Measurements from ENCODE around the gene TMIGD1. TPM values are rescaled to one million over a fixed set of nuclear protein-coding genes. Genes with fewer than 3 reads are reported as not detected.

The TMIGD1 gene
- total and polyA plus RNA-seq, 2 experiments from 2014 or later = not detected

GRCh38 chr17:30339086-30339485 is 5.2 kb upstream of the TMIGD1 start:
- Mint-ChIP-seq H3K36me3 (ENCODE audit: low read depth) (no peaks in the 10 kb centered on the region), H3K27ac (no peak overlapping the region), H3K4me3 (no peak overlapping the region), H3K4me1 (peaks cover 13% of the 10 kb centered on the region), H3K27me3 (ENCODE audit: insufficient read depth, low read depth, poor library complexity) (peaks cover 8% of the 10 kb centered on the region), H3K9me3 (no peaks in the 10 kb centered on the region; the same call in 2 of the 3 replicates)
- H3K4me2 ChIP-seq = no peak overlapping the region
- no peak for DNase-seq (ENCODE audit: low spot score)
- no peak overlapping the region for H3K27ac ChIP-seq (ENCODE audit: low read depth)
- TF ChIP-seq POLR2AphosphoS5 (IDR thresholded peaks at IDR 0.05; ENCODE audit: low read depth) (no peak), EZH2phosphoT487 (IDR thresholded peaks at IDR 0.05; ENCODE audit: unreplicated experiment) (no peak), ZNF114 (CRISPR knock-in tag; IDR thresholded peaks at IDR 0.05) (no peak), EZH2 (IDR thresholded peaks at IDR 0.05; ENCODE audit: low read depth, unreplicated experiment) (no peak), ETS1 (IDR thresholded peaks at IDR 0.05) (no peak), CTCF (conservative IDR thresholded peaks at IDR 0.05; ENCODE audit: low read depth in 2 of 2) (no peak), NANOG (IDR thresholded peaks at IDR 0.05; ENCODE audit: borderline replicate concordance) (no peak), STAT1 (IDR thresholded peaks at IDR 0.05; ENCODE audit: unreplicated experiment) (no peak), JUNB (IDR thresholded peaks at IDR 0.05; ENCODE audit: unreplicated experiment) (no peak), ZNF331 (CRISPR knock-in tag; IDR thresholded peaks at IDR 0.05; ENCODE audit: low read depth) (no peak), CREB1 (CRISPR knock-in tag; IDR thresholded peaks at IDR 0.05; ENCODE audit: low read depth) (no peak)
- TF ChIP-seq, protein P1, sequence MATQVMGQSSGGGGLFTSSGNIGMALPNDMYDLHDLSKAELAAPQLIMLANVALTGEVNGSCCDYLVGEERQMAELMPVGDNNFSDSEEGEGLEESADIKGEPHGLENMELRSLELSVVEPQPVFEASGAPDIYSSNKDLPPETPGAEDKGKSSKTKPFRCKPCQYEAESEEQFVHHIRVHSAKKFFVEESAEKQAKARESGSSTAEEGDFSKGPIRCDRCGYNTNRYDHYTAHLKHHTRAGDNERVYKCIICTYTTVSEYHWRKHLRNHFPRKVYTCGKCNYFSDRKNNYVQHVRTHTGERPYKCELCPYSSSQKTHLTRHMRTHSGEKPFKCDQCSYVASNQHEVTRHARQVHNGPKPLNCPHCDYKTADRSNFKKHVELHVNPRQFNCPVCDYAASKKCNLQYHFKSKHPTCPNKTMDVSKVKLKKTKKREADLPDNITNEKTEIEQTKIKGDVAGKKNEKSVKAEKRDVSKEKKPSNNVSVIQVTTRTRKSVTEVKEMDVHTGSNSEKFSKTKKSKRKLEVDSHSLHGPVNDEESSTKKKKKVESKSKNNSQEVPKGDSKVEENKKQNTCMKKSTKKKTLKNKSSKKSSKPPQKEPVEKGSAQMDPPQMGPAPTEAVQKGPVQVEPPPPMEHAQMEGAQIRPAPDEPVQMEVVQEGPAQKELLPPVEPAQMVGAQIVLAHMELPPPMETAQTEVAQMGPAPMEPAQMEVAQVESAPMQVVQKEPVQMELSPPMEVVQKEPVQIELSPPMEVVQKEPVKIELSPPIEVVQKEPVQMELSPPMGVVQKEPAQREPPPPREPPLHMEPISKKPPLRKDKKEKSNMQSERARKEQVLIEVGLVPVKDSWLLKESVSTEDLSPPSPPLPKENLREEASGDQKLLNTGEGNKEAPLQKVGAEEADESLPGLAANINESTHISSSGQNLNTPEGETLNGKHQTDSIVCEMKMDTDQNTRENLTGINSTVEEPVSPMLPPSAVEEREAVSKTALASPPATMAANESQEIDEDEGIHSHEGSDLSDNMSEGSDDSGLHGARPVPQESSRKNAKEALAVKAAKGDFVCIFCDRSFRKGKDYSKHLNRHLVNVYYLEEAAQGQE (IDR thresholded peaks at IDR 0.05; ENCODE audit: unreplicated experiment) = no peak
- TF ChIP-seq, protein P2, sequence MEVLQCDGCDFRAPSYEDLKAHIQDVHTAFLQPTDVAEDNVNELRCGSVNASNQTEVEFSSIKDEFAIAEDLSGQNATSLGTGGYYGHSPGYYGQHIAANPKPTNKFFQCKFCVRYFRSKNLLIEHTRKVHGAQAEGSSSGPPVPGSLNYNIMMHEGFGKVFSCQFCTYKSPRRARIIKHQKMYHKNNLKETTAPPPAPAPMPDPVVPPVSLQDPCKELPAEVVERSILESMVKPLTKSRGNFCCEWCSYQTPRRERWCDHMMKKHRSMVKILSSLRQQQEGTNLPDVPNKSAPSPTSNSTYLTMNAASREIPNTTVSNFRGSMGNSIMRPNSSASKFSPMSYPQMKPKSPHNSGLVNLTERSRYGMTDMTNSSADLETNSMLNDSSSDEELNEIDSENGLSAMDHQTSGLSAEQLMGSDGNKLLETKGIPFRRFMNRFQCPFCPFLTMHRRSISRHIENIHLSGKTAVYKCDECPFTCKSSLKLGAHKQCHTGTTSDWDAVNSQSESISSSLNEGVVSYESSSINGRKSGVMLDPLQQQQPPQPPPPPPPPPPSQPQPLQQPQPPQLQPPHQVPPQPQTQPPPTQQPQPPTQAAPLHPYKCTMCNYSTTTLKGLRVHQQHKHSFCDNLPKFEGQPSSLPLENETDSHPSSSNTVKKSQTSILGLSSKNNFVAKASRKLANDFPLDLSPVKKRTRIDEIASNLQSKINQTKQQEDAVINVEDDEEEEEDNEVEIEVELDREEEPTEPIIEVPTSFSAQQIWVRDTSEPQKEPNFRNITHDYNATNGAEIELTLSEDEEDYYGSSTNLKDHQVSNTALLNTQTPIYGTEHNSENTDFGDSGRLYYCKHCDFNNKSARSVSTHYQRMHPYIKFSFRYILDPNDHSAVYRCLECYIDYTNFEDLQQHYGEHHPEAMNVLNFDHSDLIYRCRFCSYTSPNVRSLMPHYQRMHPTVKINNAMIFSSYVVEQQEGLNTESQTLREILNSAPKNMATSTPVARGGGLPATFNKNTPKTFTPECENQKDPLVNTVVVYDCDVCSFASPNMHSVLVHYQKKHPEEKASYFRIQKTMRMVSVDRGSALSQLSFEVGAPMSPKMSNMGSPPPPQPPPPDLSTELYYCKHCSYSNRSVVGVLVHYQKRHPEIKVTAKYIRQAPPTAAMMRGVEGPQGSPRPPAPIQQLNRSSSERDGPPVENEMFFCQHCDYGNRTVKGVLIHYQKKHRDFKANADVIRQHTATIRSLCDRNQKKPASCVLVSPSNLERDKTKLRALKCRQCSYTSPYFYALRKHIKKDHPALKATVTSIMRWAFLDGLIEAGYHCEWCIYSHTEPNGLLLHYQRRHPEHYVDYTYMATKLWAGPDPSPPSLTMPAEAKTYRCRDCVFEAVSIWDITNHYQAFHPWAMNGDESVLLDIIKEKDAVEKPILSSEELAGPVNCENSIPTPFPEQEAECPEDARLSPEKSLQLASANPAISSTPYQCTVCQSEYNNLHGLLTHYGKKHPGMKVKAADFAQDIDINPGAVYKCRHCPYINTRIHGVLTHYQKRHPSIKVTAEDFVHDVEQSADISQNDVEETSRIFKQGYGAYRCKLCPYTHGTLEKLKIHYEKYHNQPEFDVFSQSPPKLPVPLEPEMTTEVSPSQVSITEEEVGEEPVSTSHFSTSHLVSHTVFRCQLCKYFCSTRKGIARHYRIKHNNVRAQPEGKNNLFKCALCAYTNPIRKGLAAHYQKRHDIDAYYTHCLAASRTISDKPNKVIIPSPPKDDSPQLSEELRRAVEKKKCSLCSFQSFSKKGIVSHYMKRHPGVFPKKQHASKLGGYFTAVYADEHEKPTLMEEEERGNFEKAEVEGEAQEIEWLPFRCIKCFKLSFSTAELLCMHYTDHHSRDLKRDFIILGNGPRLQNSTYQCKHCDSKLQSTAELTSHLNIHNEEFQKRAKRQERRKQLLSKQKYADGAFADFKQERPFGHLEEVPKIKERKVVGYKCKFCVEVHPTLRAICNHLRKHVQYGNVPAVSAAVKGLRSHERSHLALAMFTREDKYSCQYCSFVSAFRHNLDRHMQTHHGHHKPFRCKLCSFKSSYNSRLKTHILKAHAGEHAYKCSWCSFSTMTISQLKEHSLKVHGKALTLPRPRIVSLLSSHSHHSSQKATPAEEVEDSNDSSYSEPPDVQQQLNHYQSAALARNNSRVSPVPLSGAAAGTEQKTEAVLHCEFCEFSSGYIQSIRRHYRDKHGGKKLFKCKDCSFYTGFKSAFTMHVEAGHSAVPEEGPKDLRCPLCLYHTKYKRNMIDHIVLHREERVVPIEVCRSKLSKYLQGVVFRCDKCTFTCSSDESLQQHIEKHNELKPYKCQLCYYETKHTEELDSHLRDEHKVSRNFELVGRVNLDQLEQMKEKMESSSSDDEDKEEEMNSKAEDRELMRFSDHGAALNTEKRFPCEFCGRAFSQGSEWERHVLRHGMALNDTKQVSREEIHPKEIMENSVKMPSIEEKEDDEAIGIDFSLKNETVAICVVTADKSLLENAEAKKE (CRISPR knock-in tag; IDR thresholded peaks at IDR 0.05) = no peak
- H3K79me2 ChIP-seq (replicated peaks; ENCODE audit: insufficient read depth) = no peaks in the 10 kb centered on the region
- H4K20me1 ChIP-seq (replicated peaks; ENCODE audit: insufficient read depth) = 0 out of 2 replicates have a peak, but pooled peaks cover 3% of the 10 kb centered on the region
- no peak for ATAC-seq
- H3K27me3 ChIP-seq (ENCODE audit: insufficient read depth) = no peaks in the 10 kb centered on the region
- no peaks in the 10 kb centered on the region; the same call in 1 of the 2 replicates for H3K9me2 ChIP-seq (ENCODE audit: insufficient read depth)
- H3K4me1 ChIP-seq (ENCODE audit: insufficient read depth) = no peaks in the 10 kb centered on the region
- no peaks in the 10 kb centered on the region for H3F3A ChIP-seq (replicated peaks; ENCODE audit: low read depth)
- H2AFZ ChIP-seq = no peak overlapping the region
- H3K4me3 ChIP-seq = no peak overlapping the region
- H3K36me3 ChIP-seq (ENCODE audit: insufficient read depth) = no peaks in the 10 kb centered on the region

Measured in GM23338 (cell line).